OCI-LY3 (cell line): ENCODE results near the gene ZBTB32.

ENCODE experiments used
- H2AFZ ChIP-seq: fragments of 200-600, 300-600 bp; shearing (Covaris generic); 2 replicates; pipeline ENCODE4 v1.6.0; 2014; ENCODE audit warnings: antibody characterized with exemption, low read depth, low read length
- H3K27ac ChIP-seq: fragments of 200-600, 300-600 bp; sonication (generic); 2 replicates; pipeline ENCODE4 v1.5.1; 2014; ENCODE audit warnings: mild to moderate bottlenecking, low read length, moderate library complexity, mixed read lengths
- H3K27me3 ChIP-seq: fragments of 200-600, 300-600 bp; sonication (generic); 2 replicates; pipeline ENCODE4 v1.6.1; 2014; ENCODE audit warnings: low read depth, low read length, mixed read lengths
- H3K36me3 ChIP-seq: fragments of 200-600, 300-600 bp; sonication (generic); replicated peaks from 2 replicates; pipeline ENCODE3; 2014; ENCODE audit warnings: low read depth, low read length, mixed read lengths
- H3K4me1 ChIP-seq: fragments of 300-600, 200-600 bp; sonication (generic); 2 replicates; pipeline ENCODE4 v1.6.1; 2014; ENCODE audit warnings: low read length, mixed read lengths
- H3K4me2 ChIP-seq: fragments of 200-600, 300-600 bp; sonication (generic); 2 replicates; pipeline ENCODE4 v1.6.1; 2014; ENCODE audit warnings: low read length, mixed read lengths
- H3K4me3 ChIP-seq: fragments of 300-600, 200-600 bp; sonication (generic); 2 replicates; pipeline ENCODE4 v1.5.1; 2014; ENCODE audit warnings: antibody characterized with exemption, mild to moderate bottlenecking, low read length, moderate library complexity
- H3K79me2 ChIP-seq: fragments of 300-600, 200-600 bp; shearing (Covaris generic); 2 replicates; pipeline ENCODE4 v1.6.1; 2014; ENCODE audit warnings: mild to moderate bottlenecking, low read length, mixed read lengths
- H3K9ac ChIP-seq: fragments of 300-600, 200-600 bp; shearing (Covaris generic); 2 replicates; pipeline ENCODE4 v1.6.0; 2014; ENCODE audit warnings: mild to moderate bottlenecking, low read length, moderate library complexity
- H3K9me3 ChIP-seq: fragments of 200-600, 300-600 bp; shearing (Covaris generic); 2 replicates; pipeline ENCODE4 v1.6.1; 2014; ENCODE audit warnings: low read length, mixed read lengths; ENCODE audit not compliant: insufficient read depth
- H4K20me1 ChIP-seq: fragments of 200-600, 300-600 bp; sonication (generic); 2 replicates; pipeline ENCODE4 v1.6.1; 2016; ENCODE audit warnings: low read length, mixed read lengths; ENCODE audit not compliant: insufficient read depth
- CTCF ChIP-seq: fragments of 200-600, 300-600 bp; sonication (generic); IDR thresholded peaks from 2 replicates; pipeline ENCODE4 v1.5.1; 2014; ENCODE audit warnings: antibody characterized with exemption, low read length, low read depth
- EZH2phosphoT487 ChIP-seq: fragments of 200-600 bp; shearing (Covaris generic); IDR thresholded peaks from 2 replicates; pipeline ENCODE4 v1.6.1; 2018; ENCODE audit warnings: antibody characterized with exemption, mixed run types, low read depth

The ZBTB32 gene

GRCh38 chr19:35713506-35713850, 9.1 kb downstream of the ZBTB32 start:
- Histone ChIP-seq H4K20me1 (peaks cover under 1% of the 10 kb centered on the region; the same call in 1 of the 2 replicates), H3K36me3 (no peaks in the 10 kb centered on the region), H3K9ac (peak overlapping the region; percentile 77), H3K4me3 (peak overlapping the region; percentile 78), H3K27me3 (no peaks in the 10 kb centered on the region), H3K27ac (peak overlapping the region; percentile 91), H3K9me3 (no peaks in the 10 kb centered on the region), H3K4me2 (peak overlapping the region; percentile 83), H3K79me2 (peaks cover 10% of the 10 kb centered on the region), H2AFZ (no peak overlapping the region), H3K4me1 (peaks cover 68% of the 10 kb centered on the region)
- no peak for TF ChIP-seq CTCF
- no peak for TF ChIP-seq EZH2phosphoT487

GRCh38 chr19:35713904-35714495, 9.6 kb downstream of the ZBTB32 start:
- Histone ChIP-seq H3K4me3 (peak overlapping the region; percentile 78), H3K9ac (peak overlapping the region; percentile 77), H3K27ac (peak overlapping the region; percentile 91)

GRCh38 chr19:35714601-35715354, 10.4 kb downstream of the ZBTB32 start:
- Histone ChIP-seq H3K4me1 (peaks cover 76% of the 10 kb centered on the region), H3K36me3 (peaks cover under 1% of the 10 kb centered on the region)

More at GRCh38 chr19:35713904-35714495, 9.6 kb downstream of the ZBTB32 start:
- Histone ChIP-seq H4K20me1 (peaks cover 6% of the 10 kb centered on the region), H3K79me2 (peaks cover 16% of the 10 kb centered on the region), H3K36me3 (no peaks in the 10 kb centered on the region), H2AFZ (no peak overlapping the region), H3K4me1 (peaks cover 71% of the 10 kb centered on the region), H3K27me3 (no peaks in the 10 kb centered on the region), H3K4me2 (peak overlapping the region; percentile 83), H3K9me3 (no peaks in the 10 kb centered on the region)
- no peak for TF ChIP-seq CTCF
- no peak for TF ChIP-seq EZH2phosphoT487

More at GRCh38 chr19:35714601-35715354, 10.4 kb downstream of the ZBTB32 start:
- Histone ChIP-seq H3K9ac (peak overlapping the region; percentile 77), H3K4me3 (peak overlapping the region; percentile 78), H2AFZ (no peak overlapping the region), H3K9me3 (no peaks in the 10 kb centered on the region), H3K79me2 (peaks cover 23% of the 10 kb centered on the region), H3K27me3 (no peaks in the 10 kb centered on the region), H3K4me2 (peak overlapping the region; percentile 83), H4K20me1 (peaks cover 14% of the 10 kb centered on the region), H3K27ac (peak overlapping the region; percentile 91)
- TF ChIP-seq EZH2phosphoT487 (no peak), CTCF (peak; percentile 40)
